Sigmoid colon (tissue), 4 donors: Measurements from ENCODE around the gene VAC14.

ENCODE experiments used
- EP300 ChIP-seq, 4 donors: sonication (generic); formaldehyde crosslinking; IDR thresholded peaks; one replicate each; pipeline ENCODE4 v1.6.1; 2017; ENCODE audit warnings: antibody characterized with exemption in 4 of 4
- POLR2A ChIP-seq, 2 donors: fragments of 450-650 bp; IDR thresholded peaks; one replicate each; pipeline ENCODE4 v1.6.1; 2016; ENCODE audit warnings: antibody characterized with exemption in 2 of 2, mild to moderate bottlenecking in 2 of 2, moderate library complexity in 2 of 2
- POLR2AphosphoS5 ChIP-seq, 4 donors: sonication (generic); formaldehyde crosslinking; IDR thresholded peaks; one replicate each; pipeline ENCODE4 v1.6.1; 2017; ENCODE audit warnings: antibody characterized with exemption in 4 of 4
- TF ChIP-seq, protein P1 (sequence below), 4 experiments: fragments of 450-650 bp in 3 of 4; fragments of 200-600 bp in 1 of 4; IDR thresholded peaks; one replicate each; pipeline ENCODE4 v1.5.1; 2016 to 2019; ENCODE audit warnings: antibody characterized with exemption in 4 of 4, mild to moderate bottlenecking in 3 of 4, moderate library complexity in 2 of 4

DNA sequence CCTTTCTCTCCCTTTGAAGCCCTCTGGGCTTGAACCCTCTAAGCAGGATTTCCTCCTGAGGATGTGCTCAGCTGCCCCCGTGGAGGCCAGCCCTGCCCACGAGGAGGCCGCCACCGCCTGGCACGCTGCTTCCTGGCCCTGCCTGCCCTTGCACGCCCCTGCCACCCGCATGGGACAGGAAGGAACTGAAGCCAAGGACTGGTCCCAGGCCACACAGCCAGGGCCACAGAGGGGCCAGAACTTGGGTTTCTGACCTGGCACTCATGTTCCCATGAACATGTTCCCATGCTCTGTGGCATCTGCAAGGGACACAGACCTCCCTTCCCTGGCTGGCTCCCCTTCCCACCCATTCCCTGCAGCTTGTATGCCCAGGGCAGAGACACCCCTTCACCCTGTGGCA lies 91.0 kb downstream of the VAC14 start:
- TF ChIP-seq, protein P1, sequence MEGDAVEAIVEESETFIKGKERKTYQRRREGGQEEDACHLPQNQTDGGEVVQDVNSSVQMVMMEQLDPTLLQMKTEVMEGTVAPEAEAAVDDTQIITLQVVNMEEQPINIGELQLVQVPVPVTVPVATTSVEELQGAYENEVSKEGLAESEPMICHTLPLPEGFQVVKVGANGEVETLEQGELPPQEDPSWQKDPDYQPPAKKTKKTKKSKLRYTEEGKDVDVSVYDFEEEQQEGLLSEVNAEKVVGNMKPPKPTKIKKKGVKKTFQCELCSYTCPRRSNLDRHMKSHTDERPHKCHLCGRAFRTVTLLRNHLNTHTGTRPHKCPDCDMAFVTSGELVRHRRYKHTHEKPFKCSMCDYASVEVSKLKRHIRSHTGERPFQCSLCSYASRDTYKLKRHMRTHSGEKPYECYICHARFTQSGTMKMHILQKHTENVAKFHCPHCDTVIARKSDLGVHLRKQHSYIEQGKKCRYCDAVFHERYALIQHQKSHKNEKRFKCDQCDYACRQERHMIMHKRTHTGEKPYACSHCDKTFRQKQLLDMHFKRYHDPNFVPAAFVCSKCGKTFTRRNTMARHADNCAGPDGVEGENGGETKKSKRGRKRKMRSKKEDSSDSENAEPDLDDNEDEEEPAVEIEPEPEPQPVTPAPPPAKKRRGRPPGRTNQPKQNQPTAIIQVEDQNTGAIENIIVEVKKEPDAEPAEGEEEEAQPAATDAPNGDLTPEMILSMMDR (IDR thresholded peaks at IDR 0.05): no peak
- TF ChIP-seq POLR2A (IDR thresholded peaks at IDR 0.05) (no peak), POLR2AphosphoS5 (IDR thresholded peaks at IDR 0.05) (no peak), EP300 (IDR thresholded peaks at IDR 0.05) (no peak)
